ENCODE results near the gene MANSC1. TPM values are rescaled to one million over a fixed set of nuclear protein-coding genes. Genes with fewer than 3 reads are reported as not detected.

Gene MANSC1
- total RNA-seq, 4 donors from 2014 or later = 11.0 to 31.2 (median 22.1) TPM

DNA sequence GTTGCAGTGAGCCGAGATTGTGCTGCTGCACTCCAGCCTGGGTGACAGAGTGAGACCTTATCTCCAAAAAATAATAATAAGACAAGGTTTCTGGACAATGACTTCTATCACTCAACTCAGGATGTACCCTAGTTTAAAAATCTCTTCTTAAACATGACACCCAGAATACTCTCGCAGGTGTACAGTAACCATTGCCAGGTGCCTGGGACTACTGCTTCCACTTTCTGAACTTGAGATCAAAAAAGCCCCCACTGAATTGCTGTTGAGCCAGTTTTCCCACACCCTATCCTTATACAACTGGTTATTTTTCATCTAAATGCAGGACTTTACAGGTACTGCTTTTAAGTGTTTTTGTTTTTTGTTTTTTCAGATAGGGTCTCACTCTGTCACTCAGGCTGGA is 43.1 kb upstream of the MANSC1 start:
- Histone ChIP-seq H3K9me3 (no peaks in the 10 kb centered on the region), H3K27me3 (no peaks in the 10 kb centered on the region), H3K27ac (no peak overlapping the region), H3K4me1 (peaks cover 0 to 19% (median 4%) of the 10 kb centered on the region in 3 donors), H3K36me3 (no peaks in the 10 kb centered on the region), H3K4me3 (no peak overlapping the region)
- 75 to 86% methylated on average over 1 to 2 of the region's 2 CpGs for WGBS, 2 donors (ENCODE audit: low coverage in 1 of 2)
- no peak for ATAC-seq
- TF ChIP-seq EP300 (IDR thresholded peaks at IDR 0.05) (no peak), POLR2AphosphoS5 (IDR thresholded peaks at IDR 0.05) (no peak), POLR2A (IDR thresholded peaks at IDR 0.05) (no peak)
- TF ChIP-seq, protein P1, sequence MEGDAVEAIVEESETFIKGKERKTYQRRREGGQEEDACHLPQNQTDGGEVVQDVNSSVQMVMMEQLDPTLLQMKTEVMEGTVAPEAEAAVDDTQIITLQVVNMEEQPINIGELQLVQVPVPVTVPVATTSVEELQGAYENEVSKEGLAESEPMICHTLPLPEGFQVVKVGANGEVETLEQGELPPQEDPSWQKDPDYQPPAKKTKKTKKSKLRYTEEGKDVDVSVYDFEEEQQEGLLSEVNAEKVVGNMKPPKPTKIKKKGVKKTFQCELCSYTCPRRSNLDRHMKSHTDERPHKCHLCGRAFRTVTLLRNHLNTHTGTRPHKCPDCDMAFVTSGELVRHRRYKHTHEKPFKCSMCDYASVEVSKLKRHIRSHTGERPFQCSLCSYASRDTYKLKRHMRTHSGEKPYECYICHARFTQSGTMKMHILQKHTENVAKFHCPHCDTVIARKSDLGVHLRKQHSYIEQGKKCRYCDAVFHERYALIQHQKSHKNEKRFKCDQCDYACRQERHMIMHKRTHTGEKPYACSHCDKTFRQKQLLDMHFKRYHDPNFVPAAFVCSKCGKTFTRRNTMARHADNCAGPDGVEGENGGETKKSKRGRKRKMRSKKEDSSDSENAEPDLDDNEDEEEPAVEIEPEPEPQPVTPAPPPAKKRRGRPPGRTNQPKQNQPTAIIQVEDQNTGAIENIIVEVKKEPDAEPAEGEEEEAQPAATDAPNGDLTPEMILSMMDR (IDR thresholded peaks at IDR 0.05) = no peak

DNA sequence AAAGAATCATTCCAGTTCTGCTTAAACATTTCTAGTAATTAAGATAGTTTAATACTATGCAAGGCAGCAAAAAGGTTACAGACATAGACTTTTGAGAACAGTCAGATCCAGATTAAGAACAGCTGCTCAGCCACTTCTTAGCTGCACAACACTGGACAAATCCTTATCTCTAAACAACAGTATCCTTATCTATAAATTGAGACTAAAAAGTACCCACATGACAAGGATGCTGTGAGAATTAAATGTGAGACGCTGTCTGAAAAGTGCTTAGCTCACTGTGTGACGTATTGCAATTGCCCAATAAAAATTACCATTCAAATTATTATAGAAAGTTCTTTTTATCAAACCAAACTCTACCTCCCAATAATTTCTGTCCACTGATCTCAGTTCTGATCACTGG is 42.4 kb upstream of the MANSC1 start:
- 86 to 87% methylated on average over 2 of the region's 2 CpGs for WGBS, 2 donors (ENCODE audit: low coverage in 1 of 2)
- no peak for ATAC-seq

DNA sequence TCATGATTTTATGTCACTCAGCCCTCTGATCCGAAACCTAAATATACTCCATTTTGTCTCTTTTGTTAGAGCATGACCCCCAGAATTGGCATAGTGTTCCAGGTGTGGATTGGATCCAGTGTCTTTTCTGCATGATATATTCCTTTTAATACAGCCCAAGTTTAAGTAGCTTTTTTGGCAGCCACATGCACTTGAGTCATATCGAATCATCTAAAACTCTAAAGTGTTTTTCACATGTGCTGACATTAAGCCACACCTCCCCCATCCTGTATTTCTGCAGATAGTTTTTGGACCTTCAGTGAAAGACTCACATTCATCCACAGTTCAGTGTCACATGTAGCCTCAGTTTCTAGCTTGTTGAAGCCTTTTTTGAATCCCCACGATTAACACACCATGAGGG is 37.5 kb upstream of the MANSC1 start:
- Histone ChIP-seq H3K9me3 (no peaks in the 10 kb centered on the region), H3K27ac (no peak overlapping the region), H3K4me1 (peaks cover 0 to 15% (median 0%) of the 10 kb centered on the region in 3 donors), H3K36me3 (no peaks in the 10 kb centered on the region), H3K4me3 (no peak overlapping the region), H3K27me3 (no peaks in the 10 kb centered on the region)
- ATAC-seq = no peak
- 39 to 46% methylated on average over 2 to 3 of the region's 3 CpGs for WGBS, 2 donors (ENCODE audit: low coverage in 1 of 2)
- TF ChIP-seq POLR2AphosphoS5 (IDR thresholded peaks at IDR 0.05) = no peak
- TF ChIP-seq POLR2A (IDR thresholded peaks at IDR 0.05) = no peak
- TF ChIP-seq EP300 (IDR thresholded peaks at IDR 0.05) = no peak
- TF ChIP-seq, protein P1 (IDR thresholded peaks at IDR 0.05) = no peak

More for the DNA sequence above, 42.4 kb upstream of the MANSC1 start:
- no peaks in the 10 kb centered on the region for H3K36me3 ChIP-seq
- no peaks in the 10 kb centered on the region for H3K27me3 ChIP-seq
- H3K4me3 ChIP-seq = no peak overlapping the region
- H3K27ac ChIP-seq = no peak overlapping the region
- H3K4me1 ChIP-seq = peaks cover 0 to 17% (median 0%) of the 10 kb centered on the region in 3 donors
- H3K9me3 ChIP-seq = no peaks in the 10 kb centered on the region
- TF ChIP-seq EP300 (IDR thresholded peaks at IDR 0.05) (no peak), POLR2AphosphoS5 (IDR thresholded peaks at IDR 0.05) (no peak), POLR2A (IDR thresholded peaks at IDR 0.05) (no peak)
- TF ChIP-seq, protein P1 (IDR thresholded peaks at IDR 0.05) = no peak

DNA sequence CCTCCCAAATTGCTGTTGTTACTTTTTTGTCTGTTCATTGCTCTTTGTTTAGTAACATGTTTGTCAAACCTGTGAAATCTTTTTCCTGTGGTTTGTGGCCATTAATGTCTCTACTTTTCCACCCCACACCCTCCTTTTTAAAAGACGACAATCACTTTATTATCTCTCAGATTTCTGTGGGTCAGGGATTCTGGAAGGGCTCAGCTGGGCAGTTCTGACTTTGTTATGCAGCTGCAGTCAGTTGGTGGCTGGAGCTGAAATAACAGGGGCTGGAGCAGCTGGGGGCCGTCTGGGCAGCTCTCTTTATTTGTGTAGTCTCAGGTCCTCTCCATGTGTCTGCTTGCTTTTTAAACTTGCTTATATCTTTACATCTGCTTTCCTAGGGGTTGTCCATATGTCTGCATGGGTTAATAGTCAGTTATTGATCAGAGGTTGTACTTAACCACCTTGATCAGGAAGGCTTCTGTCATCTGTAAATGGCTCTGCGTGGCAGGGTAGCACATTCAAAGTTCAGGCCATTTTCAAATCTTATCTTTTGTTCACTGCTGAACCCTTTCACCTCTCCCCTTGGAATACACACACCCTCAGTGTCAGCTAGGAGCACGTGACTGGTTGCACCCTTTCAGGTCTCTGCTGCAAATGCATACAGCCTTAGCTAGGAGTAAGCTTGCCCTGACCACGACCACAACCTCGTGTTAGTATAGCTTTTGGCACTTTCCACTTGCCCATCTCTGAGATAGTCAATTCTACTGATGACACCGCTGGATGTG is 34.7 kb upstream of the MANSC1 start:
- TF ChIP-seq EP300 (IDR thresholded peaks at IDR 0.05) (no peak), POLR2A (IDR thresholded peaks at IDR 0.05) (no peak), POLR2AphosphoS5 (IDR thresholded peaks at IDR 0.05) (no peak)
- TF ChIP-seq, protein P1 (IDR thresholded peaks at IDR 0.05) = no peak
- WGBS, 2 donors (ENCODE audit: low coverage in 1 of 2) = 75% methylated on average over 7 of the region's 7 CpGs; no CpG with 5 or more reads in 1 of the 2 donors
- Histone ChIP-seq H3K36me3 (no peaks in the 10 kb centered on the region), H3K27me3 (no peaks in the 10 kb centered on the region), H3K4me1 (peaks cover 0 to 15% (median 0%) of the 10 kb centered on the region in 3 donors), H3K27ac (no peak overlapping the region), H3K9me3 (no peaks in the 10 kb centered on the region), H3K4me3 (no peak overlapping the region)
- no peak for ATAC-seq

DNA sequence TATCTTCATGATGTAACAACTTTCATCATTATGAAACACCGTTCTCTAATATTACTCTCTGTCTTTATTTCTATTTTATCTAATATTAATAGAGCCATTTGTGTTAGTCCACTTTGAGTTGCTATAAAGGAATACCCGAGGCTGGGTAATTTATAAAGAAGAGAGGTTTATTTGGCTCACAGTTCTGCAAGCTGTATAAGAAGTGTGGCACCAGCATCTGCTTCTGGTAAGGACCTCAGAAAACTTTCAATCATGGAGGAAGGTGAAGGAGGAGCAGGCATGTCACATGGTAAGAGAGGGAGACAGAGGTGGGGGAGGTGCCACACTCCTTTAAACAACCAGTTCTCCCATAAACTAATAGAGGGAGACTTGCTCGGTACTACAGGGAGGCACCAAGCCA is 31.9 kb upstream of the MANSC1 start:
- ATAC-seq = no peak
- Histone ChIP-seq H3K27ac (no peak overlapping the region), H3K4me1 (no peaks in the 10 kb centered on the region), H3K4me3 (no peak overlapping the region), H3K27me3 (no peaks in the 10 kb centered on the region), H3K36me3 (no peaks in the 10 kb centered on the region), H3K9me3 (no peaks in the 10 kb centered on the region)
- TF ChIP-seq, protein P1 (IDR thresholded peaks at IDR 0.05) = no peak
- TF ChIP-seq POLR2A (IDR thresholded peaks at IDR 0.05) (no peak), EP300 (IDR thresholded peaks at IDR 0.05) (no peak), POLR2AphosphoS5 (IDR thresholded peaks at IDR 0.05) (no peak)
- 80 to 87% methylated on average over 2 to 3 of the region's 3 CpGs for WGBS, 2 donors (ENCODE audit: low coverage in 1 of 2)

Data from gastroesophageal sphincter (tissue), 4 donors.